Brain pericyte (primary cell): ENCODE results near the gene BTBD17.

Source experiments
- DNase-seq: peaks from one replicate; pipeline ENCODE4 v3.0.0-alpha.2; 2012; ENCODE audit warnings: low read depth, low spot score

The BTBD17 gene

DNA sequence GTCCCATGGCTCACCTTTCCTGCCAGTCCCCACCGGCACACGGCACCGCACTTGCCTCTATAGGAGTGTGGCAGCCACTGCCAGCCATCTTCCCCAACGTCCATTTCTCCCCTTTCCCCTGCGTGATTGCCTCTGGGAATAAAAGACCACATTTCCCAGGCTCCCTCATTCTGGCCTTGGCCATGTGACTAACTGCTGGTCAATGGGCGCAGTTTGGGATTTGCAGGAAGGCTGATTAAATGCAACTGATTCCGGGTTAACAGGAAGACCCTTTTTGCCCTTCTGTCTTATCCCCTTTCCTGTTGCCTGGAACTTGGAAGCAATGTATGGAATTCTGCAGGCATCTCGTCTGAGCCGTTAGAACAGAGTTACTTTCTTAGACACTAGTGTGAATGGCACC is 3.0 kb downstream of the BTBD17 start:
- DNase-seq, result no peak

DNA sequence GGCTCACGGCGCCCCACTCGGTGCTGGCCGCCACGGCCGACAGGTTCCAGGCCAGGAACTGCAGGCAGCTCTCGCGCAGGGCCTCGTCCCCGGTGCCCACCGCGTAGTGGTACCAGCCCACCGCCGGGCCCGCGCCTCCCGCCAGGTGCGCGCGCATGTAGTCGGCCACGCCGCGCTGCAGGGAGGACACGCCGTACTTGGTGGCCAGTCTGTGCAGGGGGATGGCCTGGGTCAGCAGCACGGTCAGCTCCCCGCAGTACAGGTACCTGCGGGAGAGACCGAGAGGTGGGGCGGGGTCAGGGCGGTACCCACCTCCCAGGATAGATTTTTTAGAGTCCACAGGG is 4.2 kb downstream of the BTBD17 start:
- DNase-seq, result no peak

- no peak for DNase-seq
These were observed 4.8 kb downstream of the BTBD17 start for GRCh38 chr17:74356646-74357465.

DNA sequence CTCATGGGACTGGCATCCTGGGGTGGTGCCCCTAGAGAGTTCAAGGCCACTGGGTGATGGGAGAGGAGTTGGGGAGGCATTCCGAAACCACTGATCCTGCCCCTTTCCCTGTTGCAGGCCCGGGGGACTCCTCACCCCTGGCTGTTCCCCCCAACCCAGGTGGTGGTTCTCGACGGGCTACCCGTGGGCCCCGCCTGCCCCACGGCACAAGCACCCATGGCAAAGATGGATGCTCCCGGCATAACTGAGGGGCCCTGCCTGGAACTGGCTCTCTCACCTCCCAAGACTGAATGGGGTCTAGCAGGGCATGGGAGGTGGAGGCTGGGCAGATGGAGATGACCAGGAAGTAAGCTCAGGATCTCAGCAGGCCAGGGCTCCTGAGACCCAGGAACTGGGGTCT is 6.6 kb downstream of the BTBD17 start:
- DNase-seq, result no peak

DNA sequence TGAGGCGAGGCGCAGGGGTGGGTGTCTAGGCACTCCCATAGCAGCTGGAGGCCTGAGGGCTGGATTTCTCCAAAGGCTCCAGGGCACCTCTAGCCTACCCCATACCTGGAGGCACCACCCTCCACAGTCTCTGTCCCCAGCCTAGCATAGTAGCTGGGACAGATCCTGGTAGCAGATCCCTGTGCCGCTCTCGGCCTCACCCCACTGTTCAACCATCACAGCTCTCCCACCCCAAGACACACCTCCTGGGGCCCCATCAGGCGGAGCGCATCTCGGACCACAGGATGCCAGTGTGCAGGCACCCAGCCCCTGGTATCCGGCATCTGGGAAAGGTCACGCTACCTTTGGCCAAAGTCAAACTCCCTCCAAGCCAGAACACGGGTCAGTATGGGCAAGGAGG is 7.1 kb downstream of the BTBD17 start:
- DNase-seq, result no peak

- no peak for DNase-seq
These were observed 7.5 kb downstream of the BTBD17 start for GRCh38 chr17:74354123-74354522.

DNA sequence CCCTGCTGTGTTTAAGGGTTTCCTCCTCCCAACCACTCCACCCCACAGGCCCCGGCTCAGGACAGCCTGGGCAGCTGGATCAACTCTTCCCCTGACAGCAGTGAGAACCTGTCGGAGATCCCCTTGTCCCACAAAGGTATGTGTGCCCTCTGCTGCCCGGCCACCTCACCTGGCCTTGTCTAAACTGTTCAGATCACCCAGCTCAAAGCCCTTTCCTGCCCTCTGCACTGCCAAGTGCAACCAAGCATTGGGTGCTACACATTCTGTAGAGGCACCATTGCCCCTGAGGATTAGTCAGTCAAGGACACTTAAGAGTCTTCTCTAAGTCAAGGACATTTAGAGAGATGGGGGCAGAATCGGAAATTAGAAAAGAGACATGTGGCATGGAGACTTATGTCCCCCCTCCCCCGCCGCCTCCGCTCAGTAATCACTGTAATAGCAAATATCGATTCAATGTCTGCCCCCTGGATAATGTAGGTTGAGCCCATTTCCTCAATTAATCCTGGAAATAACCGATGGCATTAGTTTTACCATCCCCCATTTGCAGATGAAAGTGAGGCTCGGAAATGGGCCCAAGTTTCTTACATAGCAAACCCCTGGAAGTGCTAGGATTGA is 8.1 kb downstream of the BTBD17 start:
- no peak for DNase-seq

- no peak for DNase-seq
These were observed 10.0 kb downstream of the BTBD17 start for GRCh38 chr17:74351552-74352210.

- DNase-seq, result no peak
These were observed 11.2 kb downstream of the BTBD17 start for GRCh38 chr17:74350486-74350885.

DNA sequence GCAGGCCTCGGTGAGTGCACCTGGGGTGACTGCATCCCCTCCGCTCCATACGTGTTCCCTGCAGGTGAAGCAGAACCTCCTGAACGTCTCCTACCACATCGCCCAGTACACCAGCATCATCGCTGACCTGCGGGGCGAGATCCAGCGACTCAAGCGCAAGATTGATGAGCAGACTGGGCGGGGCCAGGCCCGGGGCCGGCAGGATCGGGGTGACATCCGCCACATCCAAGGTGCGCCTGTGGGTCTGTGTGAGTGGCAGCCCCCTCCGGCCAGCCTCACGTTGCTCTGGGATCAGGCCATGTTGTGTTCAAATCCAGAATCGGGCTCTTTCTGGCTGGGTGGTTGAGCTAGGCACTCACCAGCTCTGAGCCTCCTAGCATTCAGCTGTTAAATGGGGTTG is 12.5 kb downstream of the BTBD17 start:
- no peak for DNase-seq

GRCh38 chr17:74347646-74348045 is 14.0 kb downstream of the BTBD17 start:
- DNase-seq, result no peak

- no peak for DNase-seq
These were observed 16.0 kb downstream of the BTBD17 start for GRCh38 chr17:74345433-74346241.

DNA sequence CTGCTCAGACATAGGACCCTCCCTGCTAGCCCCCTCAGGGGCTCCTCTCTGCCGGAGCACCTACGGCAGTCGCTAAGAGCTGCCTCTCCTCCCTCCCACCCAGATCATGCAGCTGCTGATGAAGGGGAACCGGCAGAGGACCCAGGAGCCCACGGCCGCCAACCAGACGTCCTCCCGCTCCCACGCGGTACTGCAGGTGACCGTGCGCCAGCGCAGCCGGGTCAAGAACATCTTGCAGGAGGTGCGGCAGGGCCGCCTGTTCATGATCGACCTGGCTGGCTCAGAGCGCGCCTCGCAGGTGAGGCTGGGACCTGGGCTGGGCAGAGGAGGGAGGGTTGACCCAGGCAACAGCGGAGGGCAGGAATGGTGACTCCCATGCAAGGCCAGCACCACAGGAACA is 17.0 kb downstream of the BTBD17 start:
- no peak for DNase-seq

- no peak for DNase-seq
These were observed 18.0 kb downstream of the BTBD17 start for GRCh38 chr17:74343526-74344284.

DNA sequence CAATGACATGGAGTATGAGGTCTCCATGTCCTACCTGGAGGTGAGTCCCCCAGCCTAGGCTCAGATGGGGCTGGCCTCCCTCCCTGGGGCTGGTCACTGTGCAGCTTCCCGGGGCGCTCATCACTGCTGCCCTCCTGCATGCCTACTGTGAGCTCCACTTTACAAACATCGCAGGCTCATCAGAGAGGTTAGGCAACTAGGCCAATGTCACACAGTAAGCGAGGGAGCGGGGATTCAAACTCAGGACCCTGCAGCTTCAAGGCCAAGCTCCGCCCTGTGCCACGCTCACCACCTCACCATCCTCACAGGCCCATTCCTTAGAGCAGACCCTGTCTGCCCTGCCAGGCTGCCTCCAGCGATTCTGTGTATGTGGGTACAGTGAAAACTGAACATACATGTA is 18.5 kb downstream of the BTBD17 start:
- DNase-seq, result no peak

- DNase-seq, result no peak
These were observed 19.4 kb downstream of the BTBD17 start for GRCh38 chr17:74342224-74342623.

GRCh38 chr17:74340470-74341023 is 21.1 kb downstream of the BTBD17 start:
- no peak for DNase-seq

DNA sequence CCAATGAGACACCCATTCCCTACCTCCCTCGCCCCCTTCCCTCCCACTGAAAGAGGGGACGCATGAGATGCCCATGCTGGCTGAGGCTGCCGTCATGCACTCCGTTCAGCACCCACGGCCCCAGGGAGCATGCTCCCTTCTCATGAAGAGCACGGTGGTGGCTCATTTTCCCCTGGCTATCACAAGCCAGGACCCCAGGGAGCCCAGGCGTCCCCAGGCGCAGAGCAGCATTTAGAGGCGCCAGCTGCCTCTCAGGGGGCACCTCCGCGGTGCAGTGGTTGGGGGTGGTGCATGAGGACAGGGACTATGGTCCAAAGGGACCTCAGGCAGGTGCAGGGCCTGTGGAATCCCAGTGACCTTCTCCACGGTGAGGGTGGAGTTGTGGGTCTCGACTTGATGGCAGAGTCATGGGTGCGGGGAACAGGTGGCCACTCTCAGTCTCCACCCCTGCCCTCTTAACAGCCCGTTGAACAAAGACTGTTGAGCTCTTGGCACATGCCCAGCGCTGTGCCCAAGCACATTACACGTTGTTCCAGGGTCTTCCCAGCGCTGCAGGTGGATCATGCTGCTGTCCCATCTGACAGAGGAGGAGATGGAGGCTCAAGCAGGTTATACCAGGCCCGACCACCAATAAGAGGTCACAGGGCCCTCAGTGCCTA is 22.0 kb downstream of the BTBD17 start:
- no peak for DNase-seq

DNA sequence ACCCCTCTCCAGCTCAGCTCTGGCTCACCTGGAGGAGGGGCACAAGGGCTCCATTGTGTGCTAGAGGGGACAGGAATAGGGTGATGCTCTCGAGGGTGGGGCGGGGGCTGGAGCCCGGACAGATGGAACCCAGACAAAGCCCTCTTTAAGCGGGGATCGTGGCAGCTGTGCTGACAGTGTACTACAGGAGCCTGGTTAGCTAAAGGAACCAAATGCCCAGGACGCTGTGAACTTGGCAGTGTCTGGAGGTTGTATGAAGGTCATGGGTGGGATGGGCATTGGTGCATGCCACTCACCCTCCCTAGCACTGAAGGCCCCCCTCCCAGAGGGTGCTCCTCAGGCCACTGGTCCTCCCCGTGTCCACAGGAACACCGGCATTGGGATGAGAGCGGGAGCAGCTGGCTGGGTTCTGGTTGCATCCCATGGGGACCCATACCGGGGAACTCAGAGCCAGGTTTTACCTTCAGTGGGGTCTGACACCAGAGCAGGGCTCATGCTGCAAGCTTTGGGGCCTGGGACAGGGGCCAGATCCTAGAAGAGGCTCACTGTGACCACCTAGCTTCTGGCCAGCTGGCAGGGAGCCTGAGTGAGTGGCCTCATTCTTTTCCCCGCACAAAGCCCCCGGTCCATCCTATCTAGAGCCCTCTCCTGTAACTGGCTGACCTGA is 23.7 kb downstream of the BTBD17 start:
- DNase-seq, result no peak

DNA sequence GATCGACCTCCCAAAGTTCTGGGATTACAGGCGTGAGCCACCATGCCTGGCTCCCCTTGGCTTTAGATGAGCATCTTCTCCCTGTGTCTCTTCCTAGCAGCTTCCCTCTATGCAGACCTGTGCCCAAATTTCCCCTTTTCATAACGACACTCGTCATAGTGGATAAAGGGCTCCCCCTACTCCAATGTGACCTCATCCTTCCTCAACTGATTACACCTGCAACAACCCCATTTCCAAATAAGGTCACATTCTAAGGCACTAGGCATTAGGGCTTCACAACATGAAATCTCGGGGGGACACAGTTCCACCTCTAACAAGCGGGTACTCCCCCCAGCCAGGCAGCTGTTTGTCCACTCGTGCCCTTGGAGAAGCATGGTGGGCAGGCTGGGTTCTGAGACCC is 25.4 kb downstream of the BTBD17 start:
- no peak for DNase-seq
